Upper lobe of left lung (tissue), 4 donors: ENCODE results near the gene CIAPIN1.

Experiments
- POLR2A ChIP-seq, 4 donors: fragments of 450-650 bp; IDR thresholded peaks; one replicate each; pipeline ENCODE4 v1.5.1; 2016 to 2017; ENCODE audit warnings: antibody characterized with exemption in 4 of 4, mild to moderate bottlenecking in 2 of 4
- TF ChIP-seq, protein P1 (sequence below), 6 experiments: fragments of 450-650 bp in 4 of 6; fragments of 200-600 bp in 2 of 6; sonication (generic) in 2 of 6; IDR thresholded peaks; one replicate each; pipeline ENCODE4 v1.5.1; 2016 to 2019; ENCODE audit warnings: antibody characterized with exemption in 6 of 6

GRCh38 chr16:57473176-57473840 lies 26.1 kb upstream of the CIAPIN1 start:
- peak in 1 of 4 donors; percentile 9 for TF ChIP-seq POLR2A (IDR thresholded peaks at IDR 0.05)
- TF ChIP-seq, protein P1, sequence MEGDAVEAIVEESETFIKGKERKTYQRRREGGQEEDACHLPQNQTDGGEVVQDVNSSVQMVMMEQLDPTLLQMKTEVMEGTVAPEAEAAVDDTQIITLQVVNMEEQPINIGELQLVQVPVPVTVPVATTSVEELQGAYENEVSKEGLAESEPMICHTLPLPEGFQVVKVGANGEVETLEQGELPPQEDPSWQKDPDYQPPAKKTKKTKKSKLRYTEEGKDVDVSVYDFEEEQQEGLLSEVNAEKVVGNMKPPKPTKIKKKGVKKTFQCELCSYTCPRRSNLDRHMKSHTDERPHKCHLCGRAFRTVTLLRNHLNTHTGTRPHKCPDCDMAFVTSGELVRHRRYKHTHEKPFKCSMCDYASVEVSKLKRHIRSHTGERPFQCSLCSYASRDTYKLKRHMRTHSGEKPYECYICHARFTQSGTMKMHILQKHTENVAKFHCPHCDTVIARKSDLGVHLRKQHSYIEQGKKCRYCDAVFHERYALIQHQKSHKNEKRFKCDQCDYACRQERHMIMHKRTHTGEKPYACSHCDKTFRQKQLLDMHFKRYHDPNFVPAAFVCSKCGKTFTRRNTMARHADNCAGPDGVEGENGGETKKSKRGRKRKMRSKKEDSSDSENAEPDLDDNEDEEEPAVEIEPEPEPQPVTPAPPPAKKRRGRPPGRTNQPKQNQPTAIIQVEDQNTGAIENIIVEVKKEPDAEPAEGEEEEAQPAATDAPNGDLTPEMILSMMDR (IDR thresholded peaks at IDR 0.05): no peak
